GM21528 (cell line): ENCODE results near the gene NAB1.
A peak's percentile ranks its signal among the peaks of the same experiment; 100 is the strongest.

Source experiments
- ATAC-seq: cut with Tn5 transposase; IDR thresholded peaks from one replicate; pipeline ENCODE4 v1.9.1; 2021; ENCODE audit warnings: mild to moderate bottlenecking, moderate library complexity; ENCODE audit not compliant: unreplicated experiment, low FRiP score

NAB1 gene

GRCh38 chr2:190637281-190637734, 11.6 kb upstream of the NAB1 start:
- no peak for ATAC-seq

DNA sequence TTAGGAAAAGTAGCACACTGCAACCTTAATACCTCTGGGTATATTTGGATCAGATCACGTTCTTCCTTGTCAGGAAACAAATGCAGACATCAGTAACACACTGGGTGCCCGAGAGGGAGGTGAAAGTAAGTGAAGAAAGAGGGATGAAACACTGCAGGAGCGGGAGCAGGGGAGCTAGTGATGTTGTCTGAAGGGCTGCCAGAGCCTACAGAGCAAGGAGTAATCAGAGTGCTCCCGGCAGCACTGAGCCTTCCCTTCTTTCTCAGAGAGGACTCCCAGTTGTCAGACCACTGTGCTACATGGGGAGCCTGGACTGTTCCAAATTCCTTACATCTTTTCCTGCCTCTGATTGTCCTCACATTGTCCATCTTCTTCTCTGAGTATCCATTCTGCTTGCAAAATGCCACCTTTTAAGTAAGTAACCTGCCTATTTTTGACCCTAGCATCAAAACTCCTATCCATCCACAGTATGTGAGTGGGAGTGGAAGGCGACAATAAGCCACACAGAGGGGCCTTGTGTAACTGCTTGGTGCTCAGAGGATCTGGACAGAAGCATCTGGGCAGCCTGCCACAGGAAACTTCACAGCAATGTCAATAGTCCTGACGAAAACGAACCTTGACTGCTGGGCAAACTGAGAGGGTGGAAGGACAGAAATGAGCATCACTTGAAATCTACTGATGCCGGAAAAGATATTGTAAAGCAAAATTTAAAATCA, 10.8 kb upstream of the NAB1 start:
- no peak for ATAC-seq

DNA sequence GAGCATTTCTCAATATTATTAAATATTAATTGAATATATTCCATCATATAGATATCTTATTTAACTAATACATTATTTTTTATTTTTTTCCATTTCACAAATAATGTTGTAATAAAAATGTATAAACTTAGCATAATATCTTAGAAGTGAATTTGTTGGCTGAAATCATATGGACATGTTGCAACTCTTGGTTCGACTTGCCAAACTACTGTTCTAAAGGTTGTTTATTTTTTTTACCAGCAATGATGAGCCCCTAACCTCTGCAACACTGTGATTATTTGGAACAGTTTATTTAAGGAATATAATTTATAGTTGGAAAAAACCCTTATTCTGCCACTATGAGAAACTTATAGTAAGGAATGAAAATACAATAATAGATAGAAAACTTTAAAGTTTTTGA, 8.8 kb upstream of the NAB1 start:
- ATAC-seq = no peak

GRCh38 chr2:190641469-190641868, 7.4 kb upstream of the NAB1 start:
- no peak for ATAC-seq

DNA sequence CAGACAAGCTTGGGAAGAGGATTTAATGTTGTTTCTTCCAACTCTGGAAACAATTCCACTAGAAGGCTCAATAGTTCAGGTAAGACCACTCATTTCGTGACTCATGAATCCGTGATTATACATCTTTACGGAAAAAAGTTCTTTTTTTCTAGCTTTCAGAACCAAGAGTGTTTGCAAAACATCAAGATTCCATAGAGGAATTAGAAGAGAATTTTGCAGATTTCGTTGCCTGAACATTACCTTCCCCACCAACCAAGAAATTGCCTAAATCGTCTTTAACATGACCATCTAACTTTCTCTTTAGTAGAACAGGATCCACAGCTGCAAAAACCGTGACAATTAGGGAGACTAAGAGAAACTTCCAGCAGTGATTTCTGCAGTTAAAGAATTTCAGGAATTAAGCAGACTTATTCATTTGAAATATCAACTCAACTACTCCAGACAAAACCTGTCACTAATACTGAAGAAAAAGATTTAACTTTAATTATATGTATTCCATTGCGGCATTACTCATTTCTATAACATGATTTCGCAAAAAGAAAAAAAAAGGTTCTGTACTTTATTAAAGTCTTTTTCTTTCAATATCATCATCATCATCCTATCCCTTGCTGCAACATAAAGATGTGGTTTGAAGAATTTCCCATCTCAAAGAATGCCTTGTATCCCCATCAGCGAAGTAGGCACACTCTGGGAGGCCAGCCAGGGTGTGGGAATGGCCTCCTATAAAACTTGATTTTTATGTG, 1.9 kb upstream of the NAB1 start:
- ATAC-seq = no peak

DNA sequence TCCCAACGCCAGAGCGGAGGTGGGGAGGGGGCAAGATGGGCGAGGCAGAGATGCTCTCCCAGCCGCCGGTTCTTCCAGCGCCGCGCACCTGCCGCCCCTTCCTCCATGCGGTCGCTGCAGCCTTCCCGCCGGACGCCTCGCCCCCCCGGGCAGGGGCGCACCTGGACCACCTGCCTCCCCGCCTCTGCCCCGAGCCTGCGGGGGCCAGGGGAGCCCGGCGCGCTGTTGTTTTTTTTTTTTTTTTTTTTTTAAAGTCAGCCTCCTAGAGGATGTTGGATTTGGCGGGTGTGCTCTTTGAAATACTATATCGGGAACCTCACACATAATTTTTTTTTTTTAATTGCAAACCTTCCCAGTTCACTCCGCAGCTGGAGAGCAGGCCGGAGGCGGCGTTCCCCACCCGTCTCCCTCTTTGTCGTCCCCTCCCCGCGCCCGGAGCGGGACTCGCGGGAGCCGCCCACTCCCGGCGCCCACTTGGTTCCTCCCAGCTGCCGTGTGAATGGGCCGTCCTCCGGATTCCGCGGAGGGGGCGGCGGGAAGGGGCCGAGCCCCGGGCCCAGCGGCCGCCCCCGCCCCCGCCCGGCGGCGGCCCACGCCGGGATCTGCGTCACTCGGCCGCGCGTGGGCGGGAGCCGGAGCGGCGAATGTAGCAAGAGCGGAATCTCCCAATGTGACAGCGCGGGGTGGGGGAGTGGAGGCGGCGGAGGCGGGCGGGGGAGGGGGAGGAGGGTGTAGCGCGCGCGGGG, 421 bp upstream of the NAB1 start:
- peak; percentile 69 for ATAC-seq

GRCh38 chr2:190649798-190650390, 1.0 kb downstream of the NAB1 start:
- peak; percentile 3 for ATAC-seq

DNA sequence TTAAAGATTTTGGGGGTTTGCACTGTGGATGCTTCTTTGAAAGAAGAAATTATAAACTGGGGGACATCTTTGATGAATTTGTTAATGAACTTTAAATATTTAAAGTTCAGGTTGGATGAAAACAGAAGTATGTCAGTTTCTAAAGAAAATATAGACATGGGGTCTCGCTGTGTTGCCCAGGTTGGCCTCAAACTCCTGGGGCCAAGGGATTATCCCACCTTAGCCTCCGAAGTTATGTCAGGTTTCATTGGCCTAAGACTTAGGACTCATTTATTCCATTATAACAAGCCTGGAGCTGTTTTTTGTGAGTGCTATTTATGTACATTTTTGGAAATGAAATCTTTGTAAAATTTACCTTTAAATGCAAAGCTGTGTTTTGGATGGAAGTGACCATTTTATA, 2.5 kb downstream of the NAB1 start:
- no peak for ATAC-seq

DNA sequence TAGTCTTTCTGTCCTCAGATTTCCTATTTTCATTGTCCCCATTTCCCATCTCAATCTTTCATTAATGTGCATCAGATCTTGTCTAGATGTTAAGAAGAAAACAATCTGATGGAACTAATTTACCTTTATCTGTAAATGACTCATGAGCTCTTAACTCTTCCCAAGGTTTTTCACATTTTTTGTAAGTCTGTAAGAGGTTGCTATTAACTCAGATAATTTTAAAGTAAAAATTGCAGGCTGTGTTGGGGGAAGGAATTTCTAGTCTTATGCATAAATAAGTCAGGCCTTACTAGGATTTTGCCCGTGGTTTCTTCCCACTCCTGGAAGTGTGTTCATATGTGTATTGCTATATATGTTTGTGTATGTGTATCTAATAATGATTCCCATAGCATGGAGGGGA, 4.3 kb downstream of the NAB1 start:
- no peak for ATAC-seq

- no peak for ATAC-seq
Observed at GRCh38 chr2:190653931-190654330, 5.0 kb downstream of the NAB1 start.

DNA sequence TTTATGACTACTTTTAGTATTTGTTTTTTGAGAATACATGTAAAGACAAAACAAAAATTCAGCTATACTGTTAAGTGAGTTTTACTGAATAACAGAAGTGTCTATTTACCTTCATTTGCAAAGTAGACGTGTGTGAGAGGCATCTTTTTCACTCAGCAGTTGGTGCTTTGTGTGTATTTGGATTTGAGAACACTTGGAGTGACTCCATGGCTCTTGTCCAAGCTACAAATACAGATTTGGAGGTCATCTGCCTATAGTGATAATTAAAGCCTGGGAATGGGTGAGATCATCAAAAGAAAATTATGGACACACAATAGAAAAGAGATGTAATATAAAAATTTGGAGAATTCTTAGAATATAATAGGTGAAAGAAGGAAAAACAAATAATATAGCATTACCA, 6.2 kb downstream of the NAB1 start:
- ATAC-seq = no peak

DNA sequence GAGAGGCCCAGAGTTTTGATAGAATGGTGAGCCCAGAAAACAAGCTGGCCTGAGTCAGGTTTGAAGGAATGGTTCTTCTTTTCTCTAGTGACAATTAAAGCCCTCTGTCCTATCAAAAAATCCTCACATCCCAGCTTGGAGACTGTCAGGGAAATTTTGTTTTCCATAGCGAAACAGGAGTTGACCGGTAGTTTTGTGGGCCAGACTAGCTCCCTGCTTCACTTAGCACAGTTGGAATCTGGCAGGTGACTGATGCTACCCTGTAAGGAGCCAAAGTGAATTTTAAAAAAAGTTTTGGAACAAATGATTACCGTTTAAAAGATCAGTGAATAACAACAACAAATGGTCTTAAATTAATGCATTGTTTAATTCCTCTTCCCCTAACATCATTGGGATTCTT, 6.7 kb downstream of the NAB1 start:
- no peak for ATAC-seq

DNA sequence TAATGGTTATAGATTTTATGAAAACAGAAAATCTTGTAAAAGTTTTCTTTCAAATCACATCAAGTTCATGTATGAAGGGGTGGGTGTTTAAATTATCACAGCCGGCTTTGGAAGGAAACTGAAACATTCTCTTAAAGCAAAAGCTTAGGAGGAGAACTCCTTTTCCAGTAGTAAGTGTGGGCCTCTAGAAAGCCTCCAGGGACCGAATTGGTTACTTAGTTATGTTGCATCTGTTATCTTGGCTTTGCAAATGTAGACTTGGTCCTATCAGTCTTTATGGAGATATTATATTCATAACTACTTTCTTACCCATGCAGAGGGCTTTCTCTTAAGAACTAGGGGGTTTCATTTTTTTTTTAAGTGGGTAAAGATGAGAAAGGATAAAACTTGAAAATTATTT, 7.4 kb downstream of the NAB1 start:
- ATAC-seq = no peak

GRCh38 chr2:190657474-190658255, 8.8 kb downstream of the NAB1 start:
- no peak for ATAC-seq

DNA sequence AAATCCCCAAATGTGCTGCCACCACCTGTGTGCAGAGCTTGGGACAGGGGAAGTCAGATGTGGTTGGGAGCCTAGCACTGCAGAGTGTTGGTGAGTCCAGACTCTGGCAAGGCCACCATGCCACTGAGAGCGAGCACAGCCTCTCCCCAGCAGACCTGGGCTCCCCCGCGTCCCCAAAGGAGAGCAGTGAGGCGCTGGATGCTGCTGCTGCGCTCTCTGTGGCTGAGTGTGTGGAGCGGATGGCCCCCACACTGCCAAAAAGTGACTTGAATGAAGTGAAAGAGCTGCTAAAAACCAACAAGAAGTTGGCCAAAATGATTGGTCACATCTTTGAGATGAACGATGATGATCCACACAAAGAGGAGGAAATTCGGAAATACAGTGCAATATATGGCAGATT, 10.7 kb downstream of the NAB1 start:
- ATAC-seq = no peak

GRCh38 chr2:190662754-190663153, 13.9 kb downstream of the NAB1 start:
- no peak for ATAC-seq

GRCh38 chr2:190663348-190663747, 14.5 kb downstream of the NAB1 start:
- ATAC-seq = no peak

- ATAC-seq = no peak
Observed at GRCh38 chr2:190663839-190664238, 15.0 kb downstream of the NAB1 start.

DNA sequence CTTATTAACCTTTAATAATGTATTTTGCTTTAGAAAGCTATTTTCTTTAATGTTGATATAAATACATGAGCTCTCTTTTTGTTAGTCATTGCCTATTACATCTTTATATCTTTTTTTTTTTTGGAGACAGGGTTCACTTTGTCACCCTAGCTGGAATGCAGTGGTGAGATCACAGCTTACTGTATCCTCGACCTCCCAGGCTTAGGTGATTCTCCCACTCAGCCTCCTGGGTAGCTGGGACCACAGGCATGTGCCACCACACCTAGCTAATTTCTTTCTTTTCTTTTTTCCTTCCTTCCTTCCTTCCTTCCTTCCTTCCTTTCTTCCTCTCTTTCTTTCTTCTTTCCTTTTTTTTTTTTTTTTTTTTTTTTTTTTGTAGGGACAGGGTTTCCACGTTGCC, 15.4 kb downstream of the NAB1 start:
- ATAC-seq = no peak

- ATAC-seq = no peak
Observed at GRCh38 chr2:190666895-190667294, 18.0 kb downstream of the NAB1 start.
